Retinal pigment epithelial cell (primary cell): ENCODE results near the gene PARVB.
"Not testable (repeated sequence)": the region's sequence is repeated elsewhere in the genome, so short reads cannot be mapped to it uniquely, and the experiment has no call there.

ENCODE experiments used
- DNase-seq: peaks from one replicate; pipeline ENCODE4 v3.0.0-alpha.2; 2010; ENCODE audit warnings: low read depth
- H3K4me3 ChIP-seq: 2 replicates; pipeline ENCODE4 v1.5.1; 2011; ENCODE audit warnings: mild to moderate bottlenecking, low read length, control low read depth, moderate library complexity
- CTCF ChIP-seq: conservative IDR thresholded peaks from 2 replicates; pipeline ENCODE4 v1.5.1; 2011; ENCODE audit warnings: low read depth, low read length, control low read depth, inconsistent platforms

Gene PARVB

GRCh38 chr22:44003405-44004103 lies 20.5 kb upstream of the PARVB start:
- DNase-seq, result no peak
- TF ChIP-seq CTCF, result peak; percentile 49

GRCh38 chr22:44004104-44004460 lies 20.0 kb upstream of the PARVB start:
- no peak overlapping the region for H3K4me3 ChIP-seq
- DNase-seq, result no peak
- TF ChIP-seq CTCF, result no peak

More at GRCh38 chr22:44003405-44004103, 20.5 kb upstream of the PARVB start:
- H3K4me3 ChIP-seq, result no peak overlapping the region

GRCh38 chr22:44005524-44005923 lies 18.6 kb upstream of the PARVB start:
- no peak for TF ChIP-seq CTCF
- no peak for DNase-seq
- no peak overlapping the region for H3K4me3 ChIP-seq

- DNase-seq, result no peak
- no peak for TF ChIP-seq CTCF
- no peak overlapping the region for H3K4me3 ChIP-seq
Observed at GRCh38 chr22:44012162-44012561, 11.9 kb upstream of the PARVB start.

GRCh38 chr22:44012591-44012990 lies 11.5 kb upstream of the PARVB start:
- no peak overlapping the region for H3K4me3 ChIP-seq
- no peak for DNase-seq
- TF ChIP-seq CTCF, result no peak

GRCh38 chr22:44014241-44014640 lies 9.9 kb upstream of the PARVB start:
- no peak for DNase-seq
- no peak overlapping the region for H3K4me3 ChIP-seq
- TF ChIP-seq CTCF, result no peak

GRCh38 chr22:44016586-44016985 lies 7.5 kb upstream of the PARVB start:
- not testable (repeated sequence) for H3K4me3 ChIP-seq, DNase-seq
